GM12872 (cell line): ENCODE results near the gene TRIM42.

Experiments
- CTCF ChIP-seq: IDR thresholded peaks from 3 replicates; pipeline ENCODE4 v1.5.1; 2011; ENCODE audit warnings: low read depth, mild to moderate bottlenecking, low read length, moderate library complexity; ENCODE audit not compliant: insufficient read depth

The TRIM42 gene

GRCh38 chr3:140742116-140742515, 64.3 kb downstream of the TRIM42 start:
- TF ChIP-seq CTCF, result no peak

- no peak for TF ChIP-seq CTCF
Observed at GRCh38 chr3:140748171-140748570, 70.3 kb downstream of the TRIM42 start.

- TF ChIP-seq CTCF, result no peak
Observed at GRCh38 chr3:140748903-140749302, 71.0 kb downstream of the TRIM42 start.
